Fibroblast of mammary gland (primary cell): ENCODE data around the gene ARID2.
A peak's percentile ranks its signal among the peaks of the same experiment; 100 is the strongest.

Experiments
- DNase-seq: peaks from one replicate; pipeline ENCODE4 v3.0.0-alpha.2; 2010; ENCODE audit warnings: low read depth
- H3K4me3 ChIP-seq: 2 replicates; pipeline ENCODE4 v1.5.1; 2011; ENCODE audit warnings: low read depth, mild to moderate bottlenecking, low read length, moderate library complexity; ENCODE audit not compliant: control insufficient read depth
- CTCF ChIP-seq: conservative IDR thresholded peaks from 2 replicates; pipeline ENCODE4 v1.5.1; 2011; ENCODE audit warnings: low read depth, low read length, inconsistent platforms; ENCODE audit not compliant: control insufficient read depth, insufficient read depth

Gene ARID2

DNA sequence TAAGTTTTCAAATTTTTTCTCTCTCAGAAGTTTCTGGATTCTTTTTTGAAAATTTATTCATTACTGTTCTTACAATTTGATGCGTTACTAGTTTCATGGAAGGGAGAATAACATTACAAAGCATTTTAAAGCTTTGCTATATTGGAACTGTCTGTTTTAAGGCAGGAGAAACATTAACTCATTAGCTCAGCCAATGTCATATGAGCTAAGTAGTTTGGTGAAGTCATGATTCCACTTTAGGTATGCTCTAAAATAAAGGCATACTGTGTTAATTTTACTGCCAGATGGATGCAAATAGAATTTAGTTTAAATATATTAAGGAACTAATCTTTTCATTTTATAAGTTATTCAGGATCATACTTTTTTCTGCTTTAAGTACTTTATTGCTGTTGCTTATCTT is 46.0 kb downstream of the ARID2 start:
- TF ChIP-seq CTCF = no peak
- H3K4me3 ChIP-seq = no peak overlapping the region
- DNase-seq = no peak

DNA sequence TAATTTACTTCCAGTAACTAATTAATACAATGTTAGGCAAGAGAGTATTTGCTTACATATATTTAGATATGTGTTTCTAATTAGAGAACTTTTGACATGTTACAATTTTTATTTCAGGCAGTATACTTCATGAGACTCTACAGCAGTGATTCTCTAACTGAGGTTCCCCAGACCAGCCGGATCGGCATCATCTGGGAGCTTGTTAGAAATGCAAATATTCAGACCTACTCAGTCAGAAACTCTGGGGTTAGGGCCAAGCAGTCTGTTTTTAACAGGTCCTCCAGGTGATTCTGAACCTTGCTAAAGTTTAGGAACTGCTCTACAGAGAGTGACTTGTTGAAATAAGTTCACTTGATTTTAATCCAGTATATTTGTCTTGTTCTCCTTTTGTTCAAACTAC is 46.5 kb downstream of the ARID2 start:
- no peak for DNase-seq
- no peak overlapping the region for H3K4me3 ChIP-seq
- TF ChIP-seq CTCF = no peak

GRCh38 chr12:45779936-45780335 is 50.4 kb downstream of the ARID2 start:
- no peak for DNase-seq
- TF ChIP-seq CTCF = no peak
- H3K4me3 ChIP-seq = no peak overlapping the region

GRCh38 chr12:45781080-45781479 is 51.6 kb downstream of the ARID2 start:
- no peak overlapping the region for H3K4me3 ChIP-seq
- DNase-seq = no peak
- no peak for TF ChIP-seq CTCF

DNA sequence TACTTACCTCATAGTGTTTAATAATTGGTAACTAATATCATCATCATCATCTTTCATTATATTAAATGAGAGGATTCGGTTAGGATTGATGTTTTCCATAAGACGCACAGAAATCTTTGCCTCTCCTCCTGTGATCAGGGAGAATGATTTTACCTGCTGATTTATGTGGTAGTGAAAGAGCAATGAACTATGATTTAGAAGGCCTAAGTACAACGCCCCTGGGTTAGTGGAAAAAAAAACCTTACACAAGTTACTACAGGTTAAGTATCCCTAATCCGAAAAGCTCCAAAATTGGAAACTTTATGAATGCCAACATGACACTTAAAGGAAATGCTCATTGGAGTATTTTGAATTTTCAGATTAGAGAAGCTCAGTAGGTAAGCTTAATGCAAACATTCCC is 55.8 kb downstream of the ARID2 start:
- TF ChIP-seq CTCF = no peak
- H3K4me3 ChIP-seq = no peak overlapping the region
- DNase-seq = no peak

DNA sequence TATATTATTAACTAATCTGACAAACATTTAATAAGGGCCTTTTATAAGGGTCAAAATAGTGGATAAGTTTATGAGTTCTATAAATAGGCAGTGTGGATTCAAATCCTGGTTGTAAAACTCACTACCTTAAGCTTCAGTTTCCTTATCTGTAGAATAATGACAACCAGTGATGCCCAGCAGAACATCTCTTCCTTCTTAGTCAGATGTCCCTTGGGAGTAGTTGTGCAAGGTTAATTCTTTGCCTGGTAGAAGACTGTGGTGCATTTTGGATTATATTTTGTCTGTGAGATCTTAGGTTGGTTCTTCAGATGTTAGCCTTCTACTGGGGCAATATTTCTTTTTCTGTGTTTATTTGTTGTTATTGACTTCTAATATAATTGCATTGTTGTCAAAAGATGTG is 59.5 kb downstream of the ARID2 start:
- TF ChIP-seq CTCF = no peak
- no peak overlapping the region for H3K4me3 ChIP-seq
- DNase-seq = peak; percentile 88

- H3K4me3 ChIP-seq = no peak overlapping the region
- no peak for TF ChIP-seq CTCF
- DNase-seq = no peak
These were observed 64.9 kb downstream of the ARID2 start for GRCh38 chr12:45794422-45794821.
